PFSK-1 (cell line): ENCODE data around the gene ISCA1.

Experiments used
- FOXP2 ChIP-seq: optimal IDR thresholded peaks from 2 replicates; pipeline ENCODE3; 2011; ENCODE audit warnings: borderline replicate concordance, control low read depth, inconsistent platforms; ENCODE audit not compliant: insufficient read depth; ENCODE audit errors: extremely low read length, extremely low read depth
- POLR2AphosphoS5 ChIP-seq: IDR thresholded peaks from 2 replicates; pipeline ENCODE4 v1.6.1; 2012; ENCODE audit warnings: low read depth, mild to moderate bottlenecking, control low read depth, low read length, moderate library complexity
- SIN3A ChIP-seq: IDR thresholded peaks from 2 replicates; pipeline ENCODE4 v1.6.1; 2012; ENCODE audit warnings: mild to moderate bottlenecking, low read length, moderate library complexity, borderline replicate concordance; ENCODE audit not compliant: insufficient read depth
- TAF1 ChIP-seq: IDR thresholded peaks from 2 replicates; pipeline ENCODE4 v1.6.1; 2012; ENCODE audit warnings: low read length, control low read depth, borderline replicate concordance; ENCODE audit not compliant: insufficient read depth
- TF ChIP-seq, protein P1 (sequence below), 2 experiments: IDR thresholded peaks; 2 replicates each; pipeline versions ENCODE4 v1.6.1 to v1.8.0; 2011 to 2012; ENCODE audit warnings: low read depth in 2 of 2, low read length in 2 of 2, control low read depth in 1 of 2, inconsistent platforms in 1 of 2, mild to moderate bottlenecking in 1 of 2, moderate library complexity in 1 of 2; ENCODE audit not compliant: insufficient read depth in 1 of 2

The ISCA1 gene

DNA sequence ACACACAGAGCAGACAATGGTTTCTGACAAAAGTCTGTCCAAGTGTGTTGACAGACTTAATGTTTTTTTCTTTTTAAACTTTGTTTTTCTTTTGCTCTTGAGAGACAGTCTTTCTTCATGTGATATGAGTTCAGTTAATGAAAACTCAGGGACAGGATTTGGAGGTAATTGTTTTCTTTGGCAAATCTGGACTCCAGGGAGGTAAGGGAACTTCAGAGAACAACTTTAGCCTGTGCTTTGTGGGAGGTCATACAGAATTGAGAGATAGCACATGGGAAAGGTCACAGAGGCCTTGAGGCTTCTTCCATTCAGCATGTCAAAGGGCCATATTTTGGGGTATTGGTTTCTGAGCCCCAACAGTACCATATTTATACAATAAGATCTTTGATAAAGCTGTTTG, 32.2 kb downstream of the ISCA1 start:
- TF ChIP-seq SIN3A = no peak
- TF ChIP-seq TAF1 = no peak
- TF ChIP-seq POLR2AphosphoS5 = no peak
- TF ChIP-seq, protein P1, sequence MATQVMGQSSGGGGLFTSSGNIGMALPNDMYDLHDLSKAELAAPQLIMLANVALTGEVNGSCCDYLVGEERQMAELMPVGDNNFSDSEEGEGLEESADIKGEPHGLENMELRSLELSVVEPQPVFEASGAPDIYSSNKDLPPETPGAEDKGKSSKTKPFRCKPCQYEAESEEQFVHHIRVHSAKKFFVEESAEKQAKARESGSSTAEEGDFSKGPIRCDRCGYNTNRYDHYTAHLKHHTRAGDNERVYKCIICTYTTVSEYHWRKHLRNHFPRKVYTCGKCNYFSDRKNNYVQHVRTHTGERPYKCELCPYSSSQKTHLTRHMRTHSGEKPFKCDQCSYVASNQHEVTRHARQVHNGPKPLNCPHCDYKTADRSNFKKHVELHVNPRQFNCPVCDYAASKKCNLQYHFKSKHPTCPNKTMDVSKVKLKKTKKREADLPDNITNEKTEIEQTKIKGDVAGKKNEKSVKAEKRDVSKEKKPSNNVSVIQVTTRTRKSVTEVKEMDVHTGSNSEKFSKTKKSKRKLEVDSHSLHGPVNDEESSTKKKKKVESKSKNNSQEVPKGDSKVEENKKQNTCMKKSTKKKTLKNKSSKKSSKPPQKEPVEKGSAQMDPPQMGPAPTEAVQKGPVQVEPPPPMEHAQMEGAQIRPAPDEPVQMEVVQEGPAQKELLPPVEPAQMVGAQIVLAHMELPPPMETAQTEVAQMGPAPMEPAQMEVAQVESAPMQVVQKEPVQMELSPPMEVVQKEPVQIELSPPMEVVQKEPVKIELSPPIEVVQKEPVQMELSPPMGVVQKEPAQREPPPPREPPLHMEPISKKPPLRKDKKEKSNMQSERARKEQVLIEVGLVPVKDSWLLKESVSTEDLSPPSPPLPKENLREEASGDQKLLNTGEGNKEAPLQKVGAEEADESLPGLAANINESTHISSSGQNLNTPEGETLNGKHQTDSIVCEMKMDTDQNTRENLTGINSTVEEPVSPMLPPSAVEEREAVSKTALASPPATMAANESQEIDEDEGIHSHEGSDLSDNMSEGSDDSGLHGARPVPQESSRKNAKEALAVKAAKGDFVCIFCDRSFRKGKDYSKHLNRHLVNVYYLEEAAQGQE (IDR thresholded peaks at IDR 0.05; ENCODE audit: insufficient read depth in 1 of 2, low read depth in 2 of 2, low read length in 2 of 2) = no peak
- TF ChIP-seq FOXP2 = no peak

DNA sequence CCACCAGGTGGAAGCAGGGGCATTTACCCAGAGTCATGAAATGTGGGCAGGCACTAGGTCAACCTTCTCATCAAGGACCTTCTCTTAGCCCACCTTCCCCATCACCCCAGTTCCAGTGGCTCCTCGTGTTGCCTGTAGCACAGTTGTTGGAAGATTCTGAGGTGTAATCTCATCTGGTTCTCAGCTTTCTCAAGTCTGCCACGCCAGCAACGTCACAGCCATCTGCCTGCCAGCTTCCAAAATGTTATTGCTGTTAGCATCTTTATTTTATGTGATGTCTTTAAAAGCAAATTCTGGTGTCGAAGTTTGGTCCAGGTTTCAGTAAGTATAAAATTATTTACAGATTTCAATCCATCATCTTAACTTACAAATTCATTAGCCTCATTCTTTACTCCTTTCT, 33.6 kb downstream of the ISCA1 start:
- TF ChIP-seq TAF1 = no peak
- TF ChIP-seq SIN3A = no peak
- TF ChIP-seq, protein P1 (IDR thresholded peaks at IDR 0.05; ENCODE audit: insufficient read depth in 1 of 2, low read depth in 2 of 2, low read length in 2 of 2) = no peak
- TF ChIP-seq POLR2AphosphoS5 = no peak
- TF ChIP-seq FOXP2 = no peak

DNA sequence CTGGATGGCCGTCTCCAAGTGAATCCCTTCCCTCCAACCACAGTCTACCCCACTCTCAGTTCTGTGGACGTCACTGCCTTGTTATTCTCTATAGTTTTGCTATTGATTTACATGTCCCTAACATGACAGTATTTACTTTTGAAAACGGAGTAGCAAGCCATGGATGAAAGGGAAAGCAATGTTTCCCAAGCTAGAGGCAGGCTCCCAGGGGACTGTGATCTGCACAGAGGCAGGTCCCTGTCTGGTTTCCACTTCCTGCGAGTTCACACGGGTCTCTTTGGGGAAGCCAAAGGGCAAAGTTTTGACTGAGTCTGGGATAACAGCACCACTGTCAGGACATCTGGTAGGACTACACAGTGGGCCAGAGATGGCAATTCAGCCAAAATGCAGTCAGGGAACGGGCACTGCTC, 35.6 kb downstream of the ISCA1 start:
- TF ChIP-seq, protein P1 (IDR thresholded peaks at IDR 0.05; ENCODE audit: insufficient read depth in 1 of 2, low read depth in 2 of 2, low read length in 2 of 2) = no peak
- TF ChIP-seq POLR2AphosphoS5 = no peak
- no peak for TF ChIP-seq FOXP2
- TF ChIP-seq SIN3A = no peak
- TF ChIP-seq TAF1 = no peak

DNA sequence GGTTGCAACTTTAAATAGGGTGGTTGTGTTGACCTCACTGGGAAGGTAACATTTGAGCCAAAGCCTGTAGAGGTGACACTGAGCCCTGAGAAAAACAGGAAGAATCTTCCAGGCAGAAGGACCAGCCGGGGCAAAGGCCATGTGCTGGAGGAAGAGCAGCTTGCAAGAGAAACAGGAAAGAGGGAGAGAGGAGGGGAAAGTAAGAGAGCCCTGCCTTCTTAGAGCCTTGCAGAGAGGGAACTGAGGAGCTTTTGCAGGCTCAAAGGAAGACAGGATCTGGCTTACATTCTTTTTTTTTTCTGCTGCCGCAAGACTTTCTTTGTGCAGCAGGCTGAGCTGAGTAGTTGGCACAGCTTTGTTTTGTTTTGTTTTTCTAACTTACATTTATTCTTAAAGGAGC, 40.3 kb downstream of the ISCA1 start:
- TF ChIP-seq SIN3A (no peak), POLR2AphosphoS5 (no peak), FOXP2 (no peak), TAF1 (no peak)
- TF ChIP-seq, protein P1 (IDR thresholded peaks at IDR 0.05; ENCODE audit: insufficient read depth in 1 of 2, low read depth in 2 of 2, low read length in 2 of 2) = no peak

DNA sequence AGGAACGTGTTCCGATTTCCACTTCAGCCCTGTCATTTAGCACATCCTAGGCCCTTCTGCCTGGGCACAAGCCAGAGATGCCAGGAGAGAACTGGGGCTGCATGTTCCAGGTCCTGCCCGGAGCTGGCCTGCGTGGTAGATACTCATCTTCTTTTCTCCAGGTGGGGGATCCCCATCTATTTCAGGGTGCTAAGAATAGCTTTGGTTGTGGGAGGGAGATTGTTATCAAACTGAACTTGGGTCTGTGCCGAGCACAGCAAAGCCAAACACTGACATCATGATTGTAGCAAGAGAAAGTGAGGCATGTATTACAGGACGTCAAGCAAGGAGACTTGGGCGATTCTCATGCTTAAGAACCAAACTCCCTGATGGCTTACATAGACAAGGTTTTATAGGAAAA, 41.1 kb downstream of the ISCA1 start:
- TF ChIP-seq SIN3A = no peak
- TF ChIP-seq FOXP2 = no peak
- no peak for TF ChIP-seq TAF1
- no peak for TF ChIP-seq POLR2AphosphoS5
